NCI-H1694 treated with DMSO at 0.1 percent for 48 hours (cell line): ENCODE results near the gene CACNG3.
"Not testable (repeated sequence)": the region's sequence is repeated elsewhere in the genome, so short reads cannot be mapped to it uniquely, and the experiment has no call there.

Experiments
- DNase-seq: peaks from one replicate; lab custom pipeline; 2025; lab: John Stamatoyannopoulos, UW

CACNG3 gene

GRCh38 chr16:24255456-24256371, at the start of gene CACNG3:
Gene CACNG3, plus strand, starts transcription at chr16:24256335. Its CDS starts 420 bp downstream, at chr16:24256755.
- no peak for DNase-seq

GRCh38 chr16:24206926-24207325, 49.2 kb upstream of the CACNG3 start:
- DNase-seq, result no peak

- DNase-seq, result no peak
Measured at GRCh38 chr16:24208710-24209109, 47.4 kb upstream of the CACNG3 start.

- DNase-seq, result no peak
Measured at GRCh38 chr16:24214992-24215391, 41.1 kb upstream of the CACNG3 start.

GRCh38 chr16:24216961-24217360, 39.2 kb upstream of the CACNG3 start:
- no peak for DNase-seq

GRCh38 chr16:24217461-24217860, 38.7 kb upstream of the CACNG3 start:
- DNase-seq, result no peak

GRCh38 chr16:24218299-24218698, 37.8 kb upstream of the CACNG3 start:
- DNase-seq, result no peak

- DNase-seq, result no peak
Measured at GRCh38 chr16:24221219-24221618, 34.9 kb upstream of the CACNG3 start.

- no peak for DNase-seq
Measured at GRCh38 chr16:24228514-24228913, 27.6 kb upstream of the CACNG3 start.

GRCh38 chr16:24232936-24233335, 23.2 kb upstream of the CACNG3 start:
- DNase-seq, result no peak

- no peak for DNase-seq
Measured at GRCh38 chr16:24234737-24235136, 21.4 kb upstream of the CACNG3 start.

- DNase-seq, result no peak
Measured at GRCh38 chr16:24235806-24236205, 20.3 kb upstream of the CACNG3 start.

GRCh38 chr16:24238846-24239245, 17.3 kb upstream of the CACNG3 start:
- not testable (repeated sequence) for DNase-seq

- DNase-seq, result no peak
Measured at GRCh38 chr16:24246911-24247607, 9.1 kb upstream of the CACNG3 start.

GRCh38 chr16:24253192-24253591, 2.9 kb upstream of the CACNG3 start:
- peak; percentile 24 for DNase-seq

- DNase-seq, result no peak
Measured at GRCh38 chr16:24257958-24258357, 1.8 kb downstream of the CACNG3 start.

GRCh38 chr16:24258791-24259190, 2.7 kb downstream of the CACNG3 start:
- no peak for DNase-seq

GRCh38 chr16:24262816-24263215, 6.7 kb downstream of the CACNG3 start:
- no peak for DNase-seq

- DNase-seq, result no peak
Measured at GRCh38 chr16:24270721-24271442, 14.7 kb downstream of the CACNG3 start.

- DNase-seq, result no peak
Measured at GRCh38 chr16:24272379-24272778, 16.2 kb downstream of the CACNG3 start.

- DNase-seq, result no peak
Measured at GRCh38 chr16:24273508-24274182, 17.5 kb downstream of the CACNG3 start.

GRCh38 chr16:24275413-24275812, 19.3 kb downstream of the CACNG3 start:
- DNase-seq, result no peak
